K562 (cell line): ENCODE results near the gene SAMD9. TPM values are rescaled to one million over a fixed set of nuclear protein-coding genes. Genes with fewer than 3 reads are reported as not detected.
A peak's percentile ranks its signal among the peaks of the same experiment; 100 is the strongest.

Experiments used
- ARID3A ChIP-seq: IDR thresholded peaks from 2 replicates; pipeline ENCODE4 v1.6.1; 2012; ENCODE audit warnings: low read depth, low read length, improper control_type of control experiment, borderline replicate concordance
- CEBPG ChIP-seq, 3 experiments: fragments of 200-800 bp in 1 of 3; sonication (Bioruptor generic) in 1 of 3; sonication (generic) in 1 of 3; formaldehyde crosslinking in 1 of 3; IDR thresholded peaks in 2 of 3; conservative IDR thresholded peaks in 1 of 3; 2 replicates each; pipeline versions ENCODE4 v1.6.1 to v1.8.0; 2016 to 2022; ENCODE audit warnings: missing compliant biosample characterization in 2 of 3, missing genetic modification characterization in 2 of 3, mild to moderate bottlenecking in 1 of 3, missing genetic modification reagents in 1 of 3
- EHMT2 ChIP-seq: fragments of 450-650 bp; IDR thresholded peaks from 2 replicates; pipeline ENCODE4 v1.6.1; 2018; ENCODE audit warnings: antibody characterized with exemption
- HINFP ChIP-seq: fragments of 450-650 bp; conservative IDR thresholded peaks from 2 replicates; pipeline ENCODE4 v1.6.1; 2016; ENCODE audit warnings: missing genetic modification characterization, low read depth, mild to moderate bottlenecking, control low read depth, missing compliant biosample characterization
- IFI16 ChIP-seq: fragments of 250-450 bp; sonication (Bioruptor Pico); IDR thresholded peaks from 2 replicates; pipeline ENCODE4 v2.1.2; 2022; ENCODE audit warnings: mild to moderate bottlenecking, inconsistent platforms
- KLF6 ChIP-seq: fragments of 250-450 bp; sonication (Bioruptor Pico); IDR thresholded peaks from 2 replicates; pipeline ENCODE4 v1.4.0; 2020; ENCODE audit warnings: mild to moderate bottlenecking, moderate library complexity, borderline replicate concordance
- MYNN ChIP-seq, 2 experiments: sonication (generic); formaldehyde crosslinking in 1 of 2; IDR thresholded peaks; 2 replicates each; pipeline versions ENCODE4 v1.5.0 to v1.6.1; 2016 to 2020; ENCODE audit warnings: antibody characterized with exemption in 1 of 2, missing genetic modification reagents in 1 of 2
- REST ChIP-seq, 2 experiments: fragments of 450-650 bp; formaldehyde crosslinking in 1 of 2; IDR thresholded peaks; 2 replicates each; pipeline versions ENCODE4 v1.4.0 to v1.6.1; 2014 to 2020; ENCODE audit warnings: mild to moderate bottlenecking in 2 of 2, borderline replicate concordance in 1 of 2, low read depth in 1 of 2
- ZNF561 ChIP-seq: fragments of 450-650 bp; formaldehyde crosslinking; conservative IDR thresholded peaks from 2 replicates; pipeline ENCODE4 v1.4.0; 2020; ENCODE audit warnings: mild to moderate bottlenecking, moderate library complexity
- ZNF75A ChIP-seq: fragments of 450-650 bp; formaldehyde crosslinking; IDR thresholded peaks from 2 replicates; pipeline ENCODE4 v1.4.0; 2020; ENCODE audit warnings: mild to moderate bottlenecking
- polyA plus RNA-seq, 8 experiments: library from polyadenylated mRNA; depleted of rRNA in 4 of 8; stranded (reverse) in 5 of 8; unstranded in 3 of 8; fragments of >200 nt; fragmentation: Nextera tagmentation in 2 of 8; fragmentation: Illumina TruSeq in 1 of 8; extraction: Ambion mirVana in 2 of 8; extraction: Trizol in 1 of 8; gene quantifications; 2 replicates each; pipeline versions ENCODE4 v1.2.1 to v1.2.3, GENCODE V29; 2011 to 2014; ENCODE audit warnings: inconsistent platforms in 1 of 8, missing spikeins in 1 of 8
- total RNA-seq, 7 experiments: library from RNA; depleted of rRNA in 6 of 7; stranded (reverse); fragments of >200 nt in 6 of 7; fragmentation: Illumina TruSeq in 2 of 7; extraction: Trizol in 2 of 7; gene quantifications; 2 replicates each; pipeline versions ENCODE4 v1.2.1 to v1.2.3, GENCODE V29; 2011 to 2021; ENCODE audit warnings: low replicate concordance in 1 of 7
- TF ChIP-seq, protein P1 (sequence below): fragments of 250-450 bp; sonication (Bioruptor Pico); IDR thresholded peaks from 2 replicates; pipeline ENCODE4 v1.8.0; 2022; ENCODE audit warnings: moderate library complexity, mild to moderate bottlenecking, inconsistent platforms
- TF ChIP-seq, protein P2 (sequence below): fragments of 200-800 bp; sonication (Bioruptor generic); IDR thresholded peaks from 2 replicates; pipeline ENCODE4 v1.6.1; 2017; ENCODE audit warnings: missing genetic modification characterization, missing compliant biosample characterization

Gene SAMD9
- total and polyA plus RNA-seq, 9 of the 15 experiments (the other 6 are each of a cell fraction or from before 2014, with no cell fraction given): 1.0 to 4.0 (median 1.9) TPM

- TF ChIP-seq REST (IDR thresholded peaks at IDR 0.05; ENCODE audit: borderline replicate concordance) (peak; percentile 88), REST (CRISPR knock-in tag; IDR thresholded peaks at IDR 0.05; ENCODE audit: low read depth) (no peak), ZNF75A (CRISPR knock-in tag) (no peak), ZNF561 (no peak), IFI16 (CRISPR knock-in tag) (no peak), KLF6 (no peak), CEBPG (CRISPR knock-in tag; IDR thresholded peaks at IDR 0.05) (no peak), CEBPG (tag; conservative IDR thresholded peaks at IDR 0.05 in 1 of 2, IDR thresholded peaks at IDR 0.05 in 1 of 2) (peak; percentile 49 to 92; a peak in 3 of 4 replicates), MYNN (IDR thresholded peaks at IDR 0.05) (no peak), MYNN (CRISPR knock-in tag; IDR thresholded peaks at IDR 0.05) (no peak), EHMT2 (no peak), HINFP (tag) (no peak), ARID3A (peak; percentile 63; the same call in 1 of the 2 replicates)
- TF ChIP-seq, protein P1, sequence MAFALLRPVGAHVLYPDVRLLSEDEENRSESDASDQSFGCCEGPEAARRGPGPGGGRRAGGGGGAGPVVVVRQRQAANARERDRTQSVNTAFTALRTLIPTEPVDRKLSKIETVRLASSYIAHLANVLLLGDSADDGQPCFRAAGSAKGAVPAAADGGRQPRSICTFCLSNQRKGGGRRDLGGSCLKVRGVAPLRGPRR (CRISPR knock-in tag): no peak
- TF ChIP-seq, protein P2, sequence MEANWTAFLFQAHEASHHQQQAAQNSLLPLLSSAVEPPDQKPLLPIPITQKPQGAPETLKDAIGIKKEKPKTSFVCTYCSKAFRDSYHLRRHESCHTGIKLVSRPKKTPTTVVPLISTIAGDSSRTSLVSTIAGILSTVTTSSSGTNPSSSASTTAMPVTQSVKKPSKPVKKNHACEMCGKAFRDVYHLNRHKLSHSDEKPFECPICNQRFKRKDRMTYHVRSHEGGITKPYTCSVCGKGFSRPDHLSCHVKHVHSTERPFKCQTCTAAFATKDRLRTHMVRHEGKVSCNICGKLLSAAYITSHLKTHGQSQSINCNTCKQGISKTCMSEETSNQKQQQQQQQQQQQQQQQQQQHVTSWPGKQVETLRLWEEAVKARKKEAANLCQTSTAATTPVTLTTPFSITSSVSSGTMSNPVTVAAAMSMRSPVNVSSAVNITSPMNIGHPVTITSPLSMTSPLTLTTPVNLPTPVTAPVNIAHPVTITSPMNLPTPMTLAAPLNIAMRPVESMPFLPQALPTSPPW (CRISPR knock-in tag): peak; percentile 20; the same call in 1 of the 2 replicates
Measured at GRCh38 chr7:93055543-93056107, 62.2 kb downstream of the SAMD9 start (continued).
